ENCODE data around the gene TNNI3. TPM values are rescaled to one million over a fixed set of nuclear protein-coding genes. Genes with fewer than 3 reads are reported as not detected.
"Not testable (repeated sequence)": the region's sequence is repeated elsewhere in the genome, so short reads cannot be mapped to it uniquely, and the experiment has no call there.

TNNI3 gene
- total RNA-seq, 1 donor from 2014 or later, result not detected

- Histone ChIP-seq H3K36me3 (peaks cover 8 to 21% of the 10 kb centered on the region in 2 donors), H3K9me3 (no peaks in the 10 kb centered on the region), H3K4me3 (no peak overlapping the region), H3K4me1 (peaks cover 13 to 30% of the 10 kb centered on the region in 2 donors), H3K27ac (peak overlapping the region; percentile 79 to 87), H3K27me3 (no peaks in the 10 kb centered on the region)
- no peak for DNase-seq (ENCODE audit: low spot score in 2 of 2)
- TF ChIP-seq CTCF (IDR thresholded peaks at IDR 0.05), result no peak
- intact Hi-C loops (cut with DNase I), result loop anchor here (10.0 kb wide), 4 partner anchors 543 to 1247 kb away; partner anchors contain the start of genes CDC42EP5, MYADM, U2AF2 and ZNF444
These were observed 46.2 kb downstream of the TNNI3 start for GRCh38 chr19:55111238-55111831.

DNA sequence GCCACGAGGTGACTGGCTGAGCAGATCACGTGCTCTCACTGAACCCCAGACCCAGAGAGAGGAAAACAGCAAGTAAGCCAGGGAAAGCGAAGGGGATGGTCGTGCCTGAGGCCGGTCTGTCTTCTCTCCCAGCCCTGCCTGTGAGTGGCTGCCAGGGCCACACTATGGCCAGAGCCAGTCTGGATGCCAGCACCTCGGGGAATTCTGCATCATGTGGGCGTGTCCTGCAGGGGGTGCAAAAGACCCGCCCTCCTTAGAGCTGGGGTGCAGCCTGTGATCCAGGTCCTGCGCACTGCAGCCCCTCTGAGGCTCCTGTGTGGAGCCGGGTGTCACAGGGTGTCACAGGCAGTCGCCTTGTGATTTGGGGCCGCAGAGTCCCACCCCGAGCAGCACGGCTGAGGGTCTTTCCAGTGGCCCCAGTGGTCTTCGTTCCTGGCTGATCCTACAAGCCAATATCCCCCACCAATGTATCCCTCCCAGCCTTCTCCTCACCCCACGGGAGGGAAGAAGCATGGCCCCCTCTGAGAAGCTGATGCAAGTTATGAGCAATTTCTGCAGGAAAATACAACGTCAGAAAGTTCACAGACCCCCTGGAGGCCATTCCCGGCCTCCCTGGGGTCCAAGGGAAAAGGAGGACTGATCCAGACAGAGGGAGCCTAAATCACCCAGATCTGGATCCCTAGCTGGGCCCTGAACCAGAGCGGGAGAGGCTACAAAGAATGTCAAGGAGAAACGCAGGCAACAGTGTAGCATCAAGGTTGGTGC, 47.8 kb downstream of the TNNI3 start:
- no peaks in the 10 kb centered on the region for H3K9me3 ChIP-seq
- peaks cover 12 to 28% of the 10 kb centered on the region in 2 donors for H3K36me3 ChIP-seq
- no peak overlapping the region for H3K4me3 ChIP-seq
- peaks cover 5 to 16% of the 10 kb centered on the region in 2 donors for H3K4me1 ChIP-seq
- H3K27me3 ChIP-seq, result no peaks in the 10 kb centered on the region
- TF ChIP-seq CTCF (IDR thresholded peaks at IDR 0.05), result no peak
- intact Hi-C loops (cut with DNase I), result loop anchor here (10.0 kb wide), 4 partner anchors 545 to 1245 kb away; partner anchors contain the start of genes CDC42EP5, MYADM, U2AF2 and ZNF444
- no peak overlapping the region for H3K27ac ChIP-seq
- no peak for DNase-seq (ENCODE audit: low spot score in 2 of 2)

DNA sequence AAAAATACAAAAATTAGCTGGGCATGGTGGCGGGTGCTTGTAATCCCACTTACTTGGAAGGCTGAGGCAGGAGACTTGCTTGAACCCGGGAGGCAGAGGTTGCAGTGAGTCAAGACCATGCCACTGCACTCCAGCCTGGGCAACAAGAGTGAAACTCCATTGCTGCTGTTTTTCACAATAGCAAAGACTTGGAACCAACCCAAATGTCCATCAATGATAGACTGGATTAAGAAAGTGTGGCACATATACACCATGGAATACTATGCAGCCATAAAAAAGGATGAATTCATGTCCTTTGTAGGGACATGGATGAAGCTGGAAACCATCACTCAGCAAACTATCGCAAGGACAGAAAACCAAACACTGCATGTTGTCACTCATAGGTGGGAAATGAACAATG, 50.3 kb downstream of the TNNI3 start:
- H3K4me3 ChIP-seq; DNase-seq (ENCODE audit: low spot score in 2 of 2); H3K4me1 ChIP-seq; H3K9me3 ChIP-seq; intact Hi-C loops (cut with DNase I); H3K27ac ChIP-seq; H3K27me3 ChIP-seq: not testable (repeated sequence)
- peaks cover 24 to 40% of the 10 kb centered on the region in 2 donors for H3K36me3 ChIP-seq

DNA sequence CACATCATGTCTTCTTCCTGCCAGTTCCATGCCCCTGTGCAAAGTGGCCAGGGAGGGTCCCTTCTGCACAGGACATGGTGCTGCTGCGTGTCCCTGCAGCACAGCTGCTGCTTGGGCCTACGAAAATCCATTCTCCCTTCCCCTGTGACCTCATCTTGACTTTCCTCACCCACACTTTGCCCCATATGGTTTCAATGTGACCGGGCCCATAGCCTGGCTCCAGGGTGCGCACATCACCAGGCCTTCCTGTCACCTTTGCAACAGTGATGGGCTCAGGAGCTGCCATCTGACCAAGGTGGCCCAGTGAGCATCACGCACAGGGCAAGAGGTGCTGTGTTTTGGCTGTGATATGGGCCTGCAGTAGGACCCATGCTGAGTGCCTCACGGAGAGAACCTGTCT, 50.9 kb downstream of the TNNI3 start:
- H3K27me3 ChIP-seq, result no peaks in the 10 kb centered on the region
- DNase-seq (ENCODE audit: low spot score in 2 of 2), result no peak
- H3K36me3 ChIP-seq, result peaks cover 26 to 44% of the 10 kb centered on the region in 2 donors
- no peak overlapping the region for H3K4me3 ChIP-seq
- no peak for TF ChIP-seq CTCF (IDR thresholded peaks at IDR 0.05)
- H3K27ac ChIP-seq, result no peak overlapping the region
- intact Hi-C loops (cut with DNase I), result no loop called here
- peaks cover 0 to 7% of the 10 kb centered on the region in 2 donors for H3K9me3 ChIP-seq
- no peaks in the 10 kb centered on the region for H3K4me1 ChIP-seq

DNA sequence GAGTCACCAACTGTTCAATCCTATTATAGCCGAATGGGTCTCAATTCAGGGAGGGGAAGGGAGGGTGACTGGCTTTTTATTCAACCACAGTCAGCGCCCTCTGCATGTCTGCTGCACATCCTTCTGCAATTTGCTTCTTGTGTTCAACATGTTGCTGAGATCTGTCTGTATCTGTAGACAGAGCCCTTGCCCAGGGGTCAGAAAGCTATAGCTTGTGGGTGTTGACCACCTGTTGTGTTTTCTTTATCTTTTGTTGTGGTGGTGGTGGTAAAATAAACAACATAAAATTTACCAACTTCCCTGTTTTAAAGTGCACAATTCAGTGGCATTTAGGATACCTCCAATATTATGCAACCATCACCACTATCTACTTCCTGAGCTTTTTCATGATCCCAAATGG, 52.3 kb downstream of the TNNI3 start:
- Histone ChIP-seq H3K36me3 (peaks cover 37 to 53% of the 10 kb centered on the region in 2 donors), H3K27ac (no peak overlapping the region), H3K4me3 (no peak overlapping the region), H3K27me3 (no peaks in the 10 kb centered on the region), H3K9me3 (peaks cover 0 to 7% of the 10 kb centered on the region in 2 donors), H3K4me1 (no peaks in the 10 kb centered on the region)
- intact Hi-C loops (cut with DNase I), result no loop called here
- no peak for DNase-seq (ENCODE audit: low spot score in 2 of 2)
- no peak for TF ChIP-seq CTCF (IDR thresholded peaks at IDR 0.05)

GRCh38 chr19:55103190-55103589, 54.3 kb downstream of the TNNI3 start:
- Histone ChIP-seq H3K36me3 (peaks cover 51 to 59% of the 10 kb centered on the region in 2 donors), H3K4me3 (no peak overlapping the region), H3K27ac (no peak overlapping the region), H3K27me3 (no peaks in the 10 kb centered on the region), H3K4me1 (no peaks in the 10 kb centered on the region), H3K9me3 (peaks cover 0 to 7% of the 10 kb centered on the region in 2 donors)
- intact Hi-C loops (cut with DNase I), result no loop called here
- no peak for DNase-seq (ENCODE audit: low spot score in 2 of 2)
- TF ChIP-seq CTCF (IDR thresholded peaks at IDR 0.05), result no peak
